SK-N-SH treated with all-trans-retinoic acid at 6 μM for 48 hours (cell line): ENCODE measurements around the gene DAGLB.

ENCODE experiments used
- ESRRG ChIP-seq: fragments of 250-450 bp; sonication (Bioruptor Pico); IDR thresholded peaks from 2 replicates; pipeline ENCODE4 v1.6.1; 2021; ENCODE audit warnings: mild to moderate bottlenecking
- PATZ1 ChIP-seq: fragments of 250-450 bp; sonication (Bioruptor Pico); IDR thresholded peaks from 2 replicates; pipeline ENCODE4 v1.8.0; 2020; ENCODE audit warnings: mild to moderate bottlenecking, moderate library complexity, borderline replicate concordance
- POU6F1 ChIP-seq: fragments of 250-450 bp; sonication (Bioruptor Pico); IDR thresholded peaks from 2 replicates; pipeline ENCODE4 v1.8.0; 2021; ENCODE audit warnings: low read depth, mild to moderate bottlenecking, moderate library complexity, borderline replicate concordance
- PPARA ChIP-seq: fragments of 250-450 bp; sonication (Bioruptor Pico); IDR thresholded peaks from 2 replicates; pipeline ENCODE4 v1.5.0; 2020; ENCODE audit warnings: mild to moderate bottlenecking, borderline replicate concordance
- ZFP3 ChIP-seq: fragments of 250-450 bp; sonication (Bioruptor Pico); IDR thresholded peaks from 2 replicates; pipeline ENCODE4 v1.5.0; 2020; ENCODE audit warnings: mild to moderate bottlenecking, moderate library complexity
- ZNF565 ChIP-seq: fragments of 450-650 bp; formaldehyde crosslinking; conservative IDR thresholded peaks from 2 replicates; pipeline ENCODE4 v1.5.0; 2020; ENCODE audit warnings: low read depth, mild to moderate bottlenecking, moderate library complexity

GRCh38 chr7:6402741-6403140 lies 45.0 kb downstream of the DAGLB start:
- TF ChIP-seq ESRRG (CRISPR knock-in tag): no peak
- TF ChIP-seq ZNF565 (CRISPR knock-in tag): no peak
- no peak for TF ChIP-seq PATZ1 (CRISPR knock-in tag)
- no peak for TF ChIP-seq ZFP3 (CRISPR knock-in tag)
- no peak for TF ChIP-seq POU6F1 (CRISPR knock-in tag)
- TF ChIP-seq PPARA (CRISPR knock-in tag): no peak
